Type B pancreatic cell (in vitro differentiated cells): ENCODE data around the gene NRSN2. TPM values are rescaled to one million over a fixed set of nuclear protein-coding genes. Genes with fewer than 3 reads are reported as not detected.

Experiments used
- DNase-seq: peaks from one replicate; pipeline ENCODE4 v3.0.0; 2021; ENCODE audit warnings: mixed read lengths; ENCODE audit not compliant: unreplicated experiment; ENCODE audit errors: extremely low spot score
- H3K27ac Mint-ChIP-seq: 2 replicates; pipeline ENCODE4 v1.8.0; 2021; ENCODE audit warnings: mild to moderate bottlenecking, mixed read lengths
- H3K27me3 Mint-ChIP-seq: 2 replicates; pipeline ENCODE4 v1.8.0; 2021; ENCODE audit warnings: mixed read lengths
- H3K36me3 Mint-ChIP-seq: 2 replicates; pipeline ENCODE4 v1.8.0; 2021; ENCODE audit warnings: mixed read lengths
- H3K4me1 Mint-ChIP-seq: one replicate; pipeline ENCODE4 v1.8.0; 2021; ENCODE audit warnings: mixed read lengths; ENCODE audit not compliant: unreplicated experiment
- H3K4me3 Mint-ChIP-seq: 2 replicates; pipeline ENCODE4 v1.8.0; 2021; ENCODE audit warnings: mild to moderate bottlenecking, mixed read lengths
- H3K9me3 Mint-ChIP-seq: 2 replicates; pipeline ENCODE4 v1.8.0; 2021; ENCODE audit warnings: mixed read lengths
- CTCF ChIP-seq: fragments of 200-600 bp; sonication (generic); conservative IDR thresholded peaks from 2 replicates; pipeline ENCODE4 v1.5.0; 2021; ENCODE audit warnings: antibody characterized with exemption, mild to moderate bottlenecking
- total RNA-seq: library from RNA; stranded (reverse); gene quantifications from 2 replicates; pipeline ENCODE4 v1.2.1, GENCODE V29; 2021; ENCODE audit warnings: low replicate concordance

NRSN2 gene
- total RNA-seq, 1 donor from 2014 or later, result 43.0 TPM

GRCh38 chr20:362271-363254 is 15.7 kb downstream of the NRSN2 start:
- peak overlapping the region; percentile 78 for H3K27ac Mint-ChIP-seq

GRCh38 chr20:363319-364078 is 16.6 kb downstream of the NRSN2 start:
- H3K4me1 Mint-ChIP-seq, result peaks cover 39% of the 10 kb centered on the region
- H3K9me3 Mint-ChIP-seq, result no peaks in the 10 kb centered on the region
- no peak for DNase-seq
- no peak for TF ChIP-seq CTCF
- H3K36me3 Mint-ChIP-seq, result no peaks in the 10 kb centered on the region
- no peak overlapping the region for H3K4me3 Mint-ChIP-seq
- no peaks in the 10 kb centered on the region for H3K27me3 Mint-ChIP-seq
- H3K27ac Mint-ChIP-seq, result peak overlapping the region; percentile 46

More at GRCh38 chr20:362271-363254, 15.7 kb downstream of the NRSN2 start:
- no peaks in the 10 kb centered on the region for H3K36me3 Mint-ChIP-seq
- no peaks in the 10 kb centered on the region for H3K27me3 Mint-ChIP-seq
- DNase-seq, result no peak
- peak overlapping the region; percentile 13 for H3K4me3 Mint-ChIP-seq
- H3K4me1 Mint-ChIP-seq, result peaks cover 38% of the 10 kb centered on the region
- H3K9me3 Mint-ChIP-seq, result no peaks in the 10 kb centered on the region
- no peak for TF ChIP-seq CTCF

GRCh38 chr20:364905-365794 is 18.2 kb downstream of the NRSN2 start:
- Mint-ChIP-seq H3K36me3 (no peaks in the 10 kb centered on the region), H3K27ac (peak overlapping the region; percentile 71), H3K27me3 (no peaks in the 10 kb centered on the region), H3K9me3 (no peaks in the 10 kb centered on the region), H3K4me3 (peak overlapping the region; percentile 55), H3K4me1 (peaks cover 40% of the 10 kb centered on the region)
- no peak for DNase-seq
- no peak for TF ChIP-seq CTCF

GRCh38 chr20:366041-366718 is 19.3 kb downstream of the NRSN2 start:
- Mint-ChIP-seq H3K4me3 (peak overlapping the region; percentile 68), H3K27me3 (no peaks in the 10 kb centered on the region), H3K27ac (peak overlapping the region; percentile 93), H3K4me1 (peaks cover 35% of the 10 kb centered on the region), H3K9me3 (no peaks in the 10 kb centered on the region), H3K36me3 (no peaks in the 10 kb centered on the region)
- DNase-seq, result no peak
- no peak for TF ChIP-seq CTCF
